Upper lobe of left lung (tissue), 6 donors: Measurements from ENCODE around the gene PYROXD2. TPM values are rescaled to one million over a fixed set of nuclear protein-coding genes. Genes with fewer than 3 reads are reported as not detected.
"Not testable (repeated sequence)": the region's sequence is repeated elsewhere in the genome, so short reads cannot be mapped to it uniquely, and the experiment has no call there.

Experiments
- ATAC-seq, 2 donors: fragments of 200-7000 bp; cut with Tn5 transposase; one replicate each; pipeline ENCODE4 v1.9.1; 2022; ENCODE audit warnings: mild to moderate bottlenecking in 2 of 2, moderate library complexity in 2 of 2; ENCODE audit not compliant: low FRiP score in 2 of 2
- DNase-seq, 2 donors: peaks; one replicate each; pipeline ENCODE4 v3.0.0-alpha.2; 2019 to 2020
- H3K27ac ChIP-seq, 4 donors: fragments of 200-600 bp; sonication (generic); one replicate each; pipeline ENCODE4 v1.5.1; 2016 to 2019
- H3K27me3 ChIP-seq, 4 donors: fragments of 200-600 bp; sonication (generic); one replicate each; pipeline ENCODE4 v1.5.1; 2017 to 2019
- H3K36me3 ChIP-seq, 4 donors: fragments of 200-600 bp; sonication (generic); one replicate each; pipeline ENCODE4 v1.5.1; 2016 to 2019
- H3K4me1 ChIP-seq, 4 donors: fragments of 200-600 bp; sonication (generic); one replicate each; pipeline ENCODE4 v1.5.1; 2018 to 2019
- H3K4me3 ChIP-seq, 4 donors: fragments of 200-600 bp; sonication (generic); one replicate each; pipeline ENCODE4 v1.5.1; 2017 to 2019; ENCODE audit warnings: mild to moderate bottlenecking in 2 of 4, moderate library complexity in 1 of 4
- H3K9me3 ChIP-seq, 4 donors: fragments of 200-600 bp; sonication (generic); one replicate each; pipeline ENCODE4 v1.5.1; 2018 to 2019
- EP300 ChIP-seq, 4 donors: sonication (generic); formaldehyde crosslinking; IDR thresholded peaks; one replicate each; pipeline ENCODE4 v1.5.1; 2017; ENCODE audit warnings: antibody characterized with exemption in 4 of 4, control low read depth in 2 of 4
- POLR2A ChIP-seq, 4 donors: fragments of 450-650 bp; IDR thresholded peaks; one replicate each; pipeline ENCODE4 v1.5.1; 2016 to 2017; ENCODE audit warnings: antibody characterized with exemption in 4 of 4, mild to moderate bottlenecking in 2 of 4
- POLR2AphosphoS5 ChIP-seq, 2 donors: sonication (generic); formaldehyde crosslinking; IDR thresholded peaks; one replicate each; pipeline ENCODE4 v1.5.1; 2017; ENCODE audit warnings: antibody characterized with exemption in 2 of 2
- WGBS, 2 donors: methylation state at CpG; one replicate each; pipeline ENCODE4 v1.1.5; 2017 to 2018; 5-methylcytosine and 5-hydroxymethylcytosine counted together
- total RNA-seq, 6 donors: library from RNA; depleted of rRNA in 4 of 6; stranded (reverse); fragments of >200 nt in 4 of 6; gene quantifications; one replicate each; pipeline versions ENCODE4 v1.1.0 to v1.2.1, GENCODE V29; 2016 to 2021
- TF ChIP-seq, protein P1 (sequence below), 6 experiments: fragments of 450-650 bp in 4 of 6; fragments of 200-600 bp in 2 of 6; sonication (generic) in 2 of 6; IDR thresholded peaks; one replicate each; pipeline ENCODE4 v1.5.1; 2016 to 2019; ENCODE audit warnings: antibody characterized with exemption in 6 of 6
- donor health status: DM: no; HTN: no; CAD: no; lungs with moderate emphysema.
- donor health status: DM: no; HTN: yes; CAD: no; lungs with severe emphysema.

Gene PYROXD2
- total RNA-seq, 6 donors from 2014 or later, result 6.5 to 29.3 (median 9.3) TPM

DNA sequence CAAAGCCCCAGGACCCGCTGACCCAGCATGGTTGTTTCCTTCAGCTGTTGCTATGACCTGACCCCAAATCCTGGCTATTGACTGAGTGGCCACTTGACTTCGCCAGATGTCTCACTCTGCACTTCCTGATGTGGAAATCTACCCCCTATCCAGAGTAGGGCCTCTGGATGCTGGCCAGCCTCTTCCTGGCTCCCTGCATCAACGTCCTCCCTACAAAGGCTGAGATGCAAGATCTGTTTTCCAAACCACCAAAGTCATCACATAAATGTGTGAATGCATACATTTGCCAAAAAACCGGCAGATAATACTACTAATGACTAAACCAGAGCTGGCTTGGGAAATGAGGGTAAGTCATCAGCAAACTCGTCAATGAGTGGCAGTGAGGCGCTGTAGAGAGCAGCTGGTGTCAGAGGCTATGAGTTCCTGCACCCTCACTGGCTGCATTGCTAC lies 70.4 kb downstream of the PYROXD2 start:
- DNase-seq, result peak in 1 of 2 donors; percentile 52
- Histone ChIP-seq H3K9me3 (peaks cover 0 to 16% (median 10%) of the 10 kb centered on the region in 4 donors), H3K27me3 (no peaks in the 10 kb centered on the region), H3K4me3 (no peak overlapping the region), H3K4me1 (peaks cover 0 to 16% (median 9%) of the 10 kb centered on the region in 4 donors), H3K36me3 (no peaks in the 10 kb centered on the region), H3K27ac (no peak overlapping the region)
- WGBS, 2 donors, result 32 to 33% methylated on average over 6 of the region's 6 CpGs
- peak; percentile 54 to 80 for ATAC-seq
- no peak for TF ChIP-seq POLR2A (IDR thresholded peaks at IDR 0.05)
- TF ChIP-seq POLR2AphosphoS5 (IDR thresholded peaks at IDR 0.05), result peak; percentile 58 to 71

DNA sequence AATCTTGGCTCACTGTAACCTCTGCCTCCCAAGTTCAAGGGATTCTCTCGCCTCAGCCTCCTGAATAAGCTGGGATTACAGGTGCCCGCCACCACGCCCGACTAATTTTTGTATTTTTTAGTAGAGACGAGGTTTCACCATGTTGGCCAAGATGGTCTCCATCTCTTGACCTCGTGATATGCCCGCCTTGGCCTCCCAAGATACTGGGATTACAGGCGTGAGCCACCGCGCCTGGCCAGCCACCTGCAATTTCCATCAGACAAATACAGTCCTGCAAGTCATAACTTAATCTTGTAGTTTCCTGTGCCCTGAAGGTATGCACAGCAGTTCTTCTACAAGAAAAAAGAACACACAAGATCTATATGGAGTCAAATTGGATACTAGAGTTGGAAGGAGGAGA lies 73.3 kb downstream of the PYROXD2 start:
- not testable (repeated sequence) for H3K27ac ChIP-seq, DNase-seq, H3K36me3 ChIP-seq, H3K9me3 ChIP-seq, ATAC-seq, H3K4me3 ChIP-seq, H3K27me3 ChIP-seq
- WGBS, 2 donors, result 94 to 96% methylated on average over 10 of the region's 10 CpGs
- H3K4me1 ChIP-seq, result peaks cover 0 to 16% (median 9%) of the 10 kb centered on the region in 4 donors

DNA sequence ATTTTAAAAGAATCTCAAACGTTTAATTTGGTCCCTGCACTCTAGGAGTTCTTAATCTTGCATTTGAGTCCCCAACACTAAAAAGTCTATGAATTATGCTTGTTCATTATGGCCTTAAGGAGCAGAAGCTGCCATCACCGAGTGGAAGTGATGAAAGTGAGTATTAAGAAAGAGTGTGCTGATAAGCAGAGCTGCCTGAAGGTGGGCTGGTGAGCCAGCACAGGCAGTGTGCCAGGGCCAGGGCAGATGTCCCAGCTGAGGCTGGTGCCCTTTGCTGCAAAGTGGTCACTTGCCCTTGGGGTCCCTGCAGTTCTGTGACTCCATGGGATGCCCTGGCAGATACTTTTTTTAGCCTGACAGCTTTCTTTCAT lies 74.1 kb downstream of the PYROXD2 start:
- Histone ChIP-seq H3K4me1 (peaks cover 0 to 16% (median 9%) of the 10 kb centered on the region in 4 donors), H3K36me3 (no peaks in the 10 kb centered on the region), H3K27me3 (no peaks in the 10 kb centered on the region), H3K9me3 (no peaks in the 10 kb centered on the region), H3K27ac (no peak overlapping the region), H3K4me3 (no peak overlapping the region)
- 22 to 33% methylated on average over 2 of the region's 2 CpGs for WGBS, 2 donors
- DNase-seq, result no peak
- TF ChIP-seq, protein P1, sequence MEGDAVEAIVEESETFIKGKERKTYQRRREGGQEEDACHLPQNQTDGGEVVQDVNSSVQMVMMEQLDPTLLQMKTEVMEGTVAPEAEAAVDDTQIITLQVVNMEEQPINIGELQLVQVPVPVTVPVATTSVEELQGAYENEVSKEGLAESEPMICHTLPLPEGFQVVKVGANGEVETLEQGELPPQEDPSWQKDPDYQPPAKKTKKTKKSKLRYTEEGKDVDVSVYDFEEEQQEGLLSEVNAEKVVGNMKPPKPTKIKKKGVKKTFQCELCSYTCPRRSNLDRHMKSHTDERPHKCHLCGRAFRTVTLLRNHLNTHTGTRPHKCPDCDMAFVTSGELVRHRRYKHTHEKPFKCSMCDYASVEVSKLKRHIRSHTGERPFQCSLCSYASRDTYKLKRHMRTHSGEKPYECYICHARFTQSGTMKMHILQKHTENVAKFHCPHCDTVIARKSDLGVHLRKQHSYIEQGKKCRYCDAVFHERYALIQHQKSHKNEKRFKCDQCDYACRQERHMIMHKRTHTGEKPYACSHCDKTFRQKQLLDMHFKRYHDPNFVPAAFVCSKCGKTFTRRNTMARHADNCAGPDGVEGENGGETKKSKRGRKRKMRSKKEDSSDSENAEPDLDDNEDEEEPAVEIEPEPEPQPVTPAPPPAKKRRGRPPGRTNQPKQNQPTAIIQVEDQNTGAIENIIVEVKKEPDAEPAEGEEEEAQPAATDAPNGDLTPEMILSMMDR (IDR thresholded peaks at IDR 0.05), result no peak
- TF ChIP-seq POLR2AphosphoS5 (IDR thresholded peaks at IDR 0.05) (no peak), EP300 (IDR thresholded peaks at IDR 0.05) (no peak), POLR2A (IDR thresholded peaks at IDR 0.05) (no peak)
- no peak for ATAC-seq

DNA sequence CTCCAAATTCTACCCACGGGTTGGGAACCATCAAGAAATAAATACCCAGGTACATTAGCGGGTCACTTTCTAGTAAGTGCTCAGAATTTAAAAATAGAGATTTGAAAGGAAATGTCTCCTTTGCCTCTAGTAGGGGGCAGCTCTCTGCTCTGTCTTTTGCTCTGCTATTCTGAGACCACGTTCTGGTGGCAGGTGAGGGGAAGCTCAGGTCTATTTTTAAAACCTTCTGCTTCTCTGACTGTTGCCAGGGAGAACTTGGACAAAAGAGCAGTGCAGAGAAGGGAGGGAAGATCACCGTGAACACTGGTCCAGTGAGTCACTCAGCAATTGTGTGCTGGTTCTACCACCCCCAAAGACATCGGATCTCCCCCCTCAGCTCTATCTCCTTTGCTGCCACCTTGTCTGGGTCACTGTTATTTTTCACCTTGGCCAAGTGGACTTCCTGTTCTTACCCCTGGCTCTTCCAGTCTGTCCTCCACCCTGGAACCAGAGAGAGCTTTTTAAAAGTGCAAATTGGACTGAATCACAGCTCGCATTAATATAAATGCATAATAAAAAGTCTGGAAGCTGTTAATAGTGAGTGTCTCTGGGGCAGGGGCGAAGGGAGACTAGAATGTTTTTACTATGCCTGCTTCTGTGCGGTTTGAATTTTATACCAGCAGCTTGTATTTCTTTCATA lies 74.6 kb downstream of the PYROXD2 start:
- no peak for TF ChIP-seq POLR2A (IDR thresholded peaks at IDR 0.05)
- TF ChIP-seq, protein P1 (IDR thresholded peaks at IDR 0.05), result no peak
- no peak for TF ChIP-seq EP300 (IDR thresholded peaks at IDR 0.05)
- no peak for TF ChIP-seq POLR2AphosphoS5 (IDR thresholded peaks at IDR 0.05)
- H3K4me3 ChIP-seq, result no peak overlapping the region
- no peaks in the 10 kb centered on the region for H3K36me3 ChIP-seq
- H3K9me3 ChIP-seq, result no peaks in the 10 kb centered on the region
- ATAC-seq (no peak), DNase-seq (no peak)
- WGBS, 2 donors, result 57 to 68% methylated on average over 8 of the region's 8 CpGs
- H3K27me3 ChIP-seq, result no peaks in the 10 kb centered on the region
- H3K4me1 ChIP-seq, result peaks cover 0 to 16% (median 9%) of the 10 kb centered on the region in 4 donors
- no peak overlapping the region for H3K27ac ChIP-seq

DNA sequence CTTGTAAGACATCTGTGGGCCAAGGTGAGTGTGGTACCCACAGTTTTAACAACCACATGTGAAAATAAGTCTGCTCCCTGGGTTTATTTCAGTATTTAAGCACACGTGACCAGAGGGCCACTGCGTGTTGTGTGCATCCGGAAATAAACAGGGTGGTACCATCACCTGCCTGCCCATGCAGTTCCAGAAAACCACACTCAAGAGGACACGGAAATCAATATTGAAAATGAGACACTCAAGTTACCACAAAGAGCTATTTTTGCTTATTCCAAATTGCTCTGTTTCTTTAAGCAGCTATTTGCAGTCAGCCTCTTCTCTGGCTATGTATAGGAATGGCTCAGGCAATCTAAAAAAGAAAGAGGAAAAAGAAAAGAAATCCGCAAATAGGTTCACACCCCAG lies 75.2 kb downstream of the PYROXD2 start:
- Histone ChIP-seq H3K9me3 (no peaks in the 10 kb centered on the region), H3K4me1 (peaks cover 0 to 15% (median 7%) of the 10 kb centered on the region in 4 donors), H3K27ac (no peak overlapping the region), H3K36me3 (no peaks in the 10 kb centered on the region), H3K4me3 (no peak overlapping the region), H3K27me3 (no peaks in the 10 kb centered on the region)
- ATAC-seq (no peak), DNase-seq (no peak)
- 76 to 84% methylated on average over 5 of the region's 5 CpGs for WGBS, 2 donors
- TF ChIP-seq EP300 (IDR thresholded peaks at IDR 0.05) (no peak), POLR2AphosphoS5 (IDR thresholded peaks at IDR 0.05) (no peak), POLR2A (IDR thresholded peaks at IDR 0.05) (no peak)
- TF ChIP-seq, protein P1 (IDR thresholded peaks at IDR 0.05), result no peak

DNA sequence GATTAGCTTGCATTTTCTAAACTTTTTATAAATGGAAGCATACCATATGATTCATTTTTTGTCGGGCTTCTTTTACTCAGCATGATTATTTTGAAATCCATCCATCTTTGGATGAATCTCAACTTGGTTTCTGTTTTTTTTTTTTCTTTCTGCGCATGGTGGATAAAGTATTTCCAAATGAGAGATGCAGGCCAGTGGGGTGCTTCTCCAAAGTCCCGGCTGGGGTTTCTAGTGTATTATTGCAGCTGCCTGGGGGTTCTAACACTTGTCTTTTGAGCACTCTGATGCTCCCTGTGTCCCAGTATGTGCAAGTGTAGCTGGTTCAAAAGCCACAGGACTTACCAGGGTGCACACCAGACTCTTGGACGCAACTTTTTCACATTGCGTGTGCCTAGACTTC lies 76.1 kb downstream of the PYROXD2 start:
- no peaks in the 10 kb centered on the region for H3K9me3 ChIP-seq
- DNase-seq (no peak), ATAC-seq (peak in 1 of 2 donors; percentile 9)
- TF ChIP-seq, protein P1 (IDR thresholded peaks at IDR 0.05), result no peak
- TF ChIP-seq POLR2AphosphoS5 (IDR thresholded peaks at IDR 0.05) (no peak), POLR2A (IDR thresholded peaks at IDR 0.05) (no peak), EP300 (IDR thresholded peaks at IDR 0.05) (no peak)
- H3K4me1 ChIP-seq, result peaks cover 0 to 7% (median 3%) of the 10 kb centered on the region in 4 donors
- WGBS, 2 donors, result 70 to 82% methylated on average over 5 of the region's 5 CpGs
- H3K27ac ChIP-seq, result no peak overlapping the region
- no peaks in the 10 kb centered on the region for H3K36me3 ChIP-seq
- H3K4me3 ChIP-seq, result no peak overlapping the region
- no peaks in the 10 kb centered on the region for H3K27me3 ChIP-seq
